H1 (cell line): ENCODE results near the gene KLF6.

ENCODE experiments used
- BRCA1 ChIP-seq: IDR thresholded peaks from 2 replicates; pipeline ENCODE4 v1.6.1; 2012; ENCODE audit warnings: low read depth, low read length, improper control_type of control experiment
- CTCF ChIP-seq, 3 experiments: IDR thresholded peaks; 1 replicate in 2 of 3; 2 replicates in 1 of 3; pipeline versions ENCODE4 v1.5.1 to v1.6.1; 2011; ENCODE audit warnings: low read length in 3 of 3, mild to moderate bottlenecking in 3 of 3, inconsistent platforms in 2 of 3, low read depth in 1 of 3, moderate library complexity in 1 of 3; ENCODE audit not compliant: insufficient read depth in 1 of 3; ENCODE audit errors: control extremely low read depth in 1 of 3
- EGR1 ChIP-seq: IDR thresholded peaks from 2 replicates; pipeline ENCODE4 v1.6.1; 2011; ENCODE audit warnings: low read depth, low read length, borderline replicate concordance
- EP300 ChIP-seq, 2 experiments: IDR thresholded peaks; 1 replicate in 1 of 2; 2 replicates in 1 of 2; pipeline ENCODE4 v1.6.1; 2011 to 2012; ENCODE audit warnings: low read depth in 2 of 2, low read length in 2 of 2, mild to moderate bottlenecking in 2 of 2, borderline replicate concordance in 1 of 2, inconsistent platforms in 1 of 2, moderate library complexity in 1 of 2
- MAX ChIP-seq: IDR thresholded peaks from 2 replicates; pipeline ENCODE4 v1.6.1; 2012; ENCODE audit warnings: inconsistent platforms
- POLR2AphosphoS5 ChIP-seq: IDR thresholded peaks from 2 replicates; pipeline ENCODE4 v1.6.1; 2011; ENCODE audit warnings: low read depth, low read length
- RNF2 ChIP-seq: fragments of 200-900, 300-1000 bp; sonication (generic); IDR thresholded peaks from 2 replicates; pipeline ENCODE4 v1.7.1; 2016; ENCODE audit warnings: borderline replicate concordance, low read depth, mild to moderate bottlenecking, antibody characterized with exemption, low read length; ENCODE audit not compliant: poor library complexity, severe bottlenecking; ENCODE audit errors: missing control alignments
- RXRA ChIP-seq: IDR thresholded peaks from 2 replicates; pipeline ENCODE4 v1.6.1; 2011; ENCODE audit warnings: low read depth, mild to moderate bottlenecking, low read length, moderate library complexity; ENCODE audit not compliant: insufficient read depth
- TEAD4 ChIP-seq: IDR thresholded peaks from 2 replicates; pipeline ENCODE4 v1.6.1; 2012; ENCODE audit warnings: low read depth, low read length, inconsistent platforms, mixed read lengths
- ZNF274 ChIP-seq: IDR thresholded peaks from 2 replicates; pipeline ENCODE4 v1.7.0; 2012; ENCODE audit warnings: low read length, borderline replicate concordance; ENCODE audit errors: extremely low read depth

GRCh38 chr10:3740157-3740871 is 44.7 kb downstream of the KLF6 start:
- no peak for TF ChIP-seq EGR1
- TF ChIP-seq CTCF (IDR thresholded peaks at IDR 0.05; ENCODE audit: control extremely low read depth in 1 of 3, insufficient read depth in 1 of 3, low read depth in 1 of 3, low read length in 3 of 3), result no peak
- TF ChIP-seq POLR2AphosphoS5, result no peak
- TF ChIP-seq MAX, result no peak
- TF ChIP-seq RXRA, result no peak
- no peak for TF ChIP-seq ZNF274
- TF ChIP-seq EP300 (IDR thresholded peaks at IDR 0.05; ENCODE audit: borderline replicate concordance in 1 of 2, low read depth in 2 of 2, low read length in 2 of 2), result no peak
- no peak for TF ChIP-seq RNF2
- no peak for TF ChIP-seq BRCA1
- no peak for TF ChIP-seq TEAD4
